ENCODE measurements around the gene P2RX1.
"Not testable (repeated sequence)": the region's sequence is repeated elsewhere in the genome, so short reads cannot be mapped to it uniquely, and the experiment has no call there.

Gene P2RX1

GRCh38 chr17:3951420-3951819 is 35.2 kb upstream of the P2RX1 start:
- no peak for DNase-seq (ENCODE audit: low read depth)

GRCh38 chr17:3951003-3951402 is 34.7 kb upstream of the P2RX1 start:
- DNase-seq (ENCODE audit: low read depth): no peak

- no peak for DNase-seq (ENCODE audit: low read depth)
Observed at GRCh38 chr17:3950584-3950983, 34.3 kb upstream of the P2RX1 start.

GRCh38 chr17:3949418-3949817 is 33.2 kb upstream of the P2RX1 start:
- DNase-seq (ENCODE audit: low read depth): no peak

GRCh38 chr17:3948551-3948950 is 32.3 kb upstream of the P2RX1 start:
- not testable (repeated sequence) for DNase-seq (ENCODE audit: low read depth)

- DNase-seq (ENCODE audit: low read depth): no peak
Observed at GRCh38 chr17:3947318-3947810, 31.1 kb upstream of the P2RX1 start.

- DNase-seq (ENCODE audit: low read depth): no peak
Observed at GRCh38 chr17:3946711-3947235, 30.5 kb upstream of the P2RX1 start.

- peak; percentile 27 for DNase-seq (ENCODE audit: low read depth)
Observed at GRCh38 chr17:3944485-3945388, 28.5 kb upstream of the P2RX1 start.

GRCh38 chr17:3943240-3943891 is 27.1 kb upstream of the P2RX1 start:
- no peak for DNase-seq (ENCODE audit: low read depth)

- no peak for DNase-seq (ENCODE audit: low read depth)
Observed at GRCh38 chr17:3940965-3941698, 24.9 kb upstream of the P2RX1 start.

GRCh38 chr17:3937359-3937758 is 21.1 kb upstream of the P2RX1 start:
- no peak for DNase-seq (ENCODE audit: low read depth)

- DNase-seq (ENCODE audit: low read depth): peak; percentile 79
Observed at GRCh38 chr17:3935825-3936355, 19.6 kb upstream of the P2RX1 start.

GRCh38 chr17:3935140-3935542 is 18.9 kb upstream of the P2RX1 start:
- peak; percentile 69 for DNase-seq (ENCODE audit: low read depth)

GRCh38 chr17:3929764-3930163 is 13.5 kb upstream of the P2RX1 start:
- DNase-seq (ENCODE audit: low read depth): no peak

- no peak for DNase-seq (ENCODE audit: low read depth)
Observed at GRCh38 chr17:3929181-3929580, 12.9 kb upstream of the P2RX1 start.

- DNase-seq (ENCODE audit: low read depth): no peak
Observed at GRCh38 chr17:3928406-3928805, 12.1 kb upstream of the P2RX1 start.

- DNase-seq (ENCODE audit: low read depth): no peak
Observed at GRCh38 chr17:3927628-3928340, 11.5 kb upstream of the P2RX1 start.

- DNase-seq (ENCODE audit: low read depth): no peak
Observed at GRCh38 chr17:3926860-3927627, 10.8 kb upstream of the P2RX1 start.

- DNase-seq (ENCODE audit: low read depth): no peak
Observed at GRCh38 chr17:3925684-3926485, 9.6 kb upstream of the P2RX1 start.
